GM18526 (cell line): ENCODE results near the gene PGS1.

Experiments used
- POLR2A ChIP-seq: IDR thresholded peaks from 3 replicates; pipeline ENCODE4 v1.6.1; 2011; ENCODE audit not compliant: insufficient read length; ENCODE audit errors: extremely low read depth

Gene PGS1

DNA sequence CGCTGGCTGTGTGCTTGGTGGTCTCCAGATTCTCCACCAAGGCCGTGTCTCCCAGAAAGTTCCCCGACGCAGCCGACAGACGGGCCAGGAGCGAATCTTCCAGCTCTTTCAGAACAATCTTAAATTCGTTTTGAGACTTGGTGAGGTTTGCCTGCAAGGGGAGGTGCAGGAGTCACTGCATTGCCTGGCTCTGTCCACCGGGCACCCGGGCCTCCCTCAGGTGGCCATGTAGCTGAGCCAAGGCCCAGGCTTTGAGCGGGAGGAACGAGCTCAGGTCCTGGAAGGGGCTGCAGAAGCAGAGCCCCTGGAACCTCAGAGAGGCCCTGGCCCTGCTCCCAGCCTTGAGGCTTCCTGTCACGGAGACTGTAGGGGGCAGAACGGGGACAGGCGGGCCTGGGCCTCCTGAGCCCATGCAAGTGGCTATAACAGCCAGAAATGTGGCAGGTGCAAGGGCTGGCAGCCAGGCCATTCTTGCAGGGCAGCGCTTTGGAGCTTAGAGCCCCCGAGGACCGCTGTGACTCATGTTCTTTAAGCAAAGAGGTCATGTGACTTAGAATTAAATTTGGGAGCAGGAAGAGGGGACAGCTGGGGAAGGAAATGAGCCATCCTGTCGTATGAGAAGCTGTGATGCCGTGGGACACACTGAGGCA, 72.4 kb downstream of the PGS1 start:
- no peak for TF ChIP-seq POLR2A

DNA sequence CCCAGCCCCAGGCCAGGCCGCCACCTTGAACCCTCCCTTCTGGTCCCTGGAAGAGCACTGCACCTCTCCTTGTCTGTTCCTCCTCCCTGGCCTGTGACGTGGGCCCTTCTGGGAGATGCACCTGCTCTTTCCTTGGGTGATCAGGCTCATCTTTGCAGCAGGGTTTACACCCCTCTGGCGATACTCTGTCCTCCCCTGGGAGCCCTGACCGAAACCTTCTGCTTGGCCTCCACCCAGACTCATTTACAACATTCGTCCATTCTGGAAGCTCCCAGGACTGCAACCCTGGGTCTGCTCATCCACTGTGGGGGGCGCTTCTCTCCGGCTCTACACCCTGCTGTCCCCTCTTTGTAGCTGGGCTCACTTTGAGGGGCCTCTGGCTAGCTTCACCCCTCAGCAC, 73.3 kb downstream of the PGS1 start:
- no peak for TF ChIP-seq POLR2A

DNA sequence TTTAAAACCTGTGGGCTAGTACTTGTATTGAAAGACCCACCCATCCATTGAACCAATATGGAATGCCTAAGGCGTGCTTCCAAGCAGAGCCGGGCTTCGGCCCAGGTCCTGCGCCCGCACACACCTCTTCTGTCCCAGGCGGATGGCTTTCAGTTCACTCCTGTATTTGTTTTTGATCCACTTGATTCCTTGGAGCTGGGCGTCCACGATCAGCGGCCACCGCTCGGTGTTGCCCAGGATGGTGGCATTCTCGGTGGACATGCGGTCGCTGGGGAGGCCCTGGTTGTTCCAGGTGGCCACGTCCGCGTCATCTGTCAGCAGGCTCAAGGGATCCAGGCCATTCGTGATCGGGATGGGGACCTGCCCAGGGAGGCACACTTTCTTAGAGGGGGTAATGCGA, 75.9 kb downstream of the PGS1 start:
- no peak for TF ChIP-seq POLR2A

DNA sequence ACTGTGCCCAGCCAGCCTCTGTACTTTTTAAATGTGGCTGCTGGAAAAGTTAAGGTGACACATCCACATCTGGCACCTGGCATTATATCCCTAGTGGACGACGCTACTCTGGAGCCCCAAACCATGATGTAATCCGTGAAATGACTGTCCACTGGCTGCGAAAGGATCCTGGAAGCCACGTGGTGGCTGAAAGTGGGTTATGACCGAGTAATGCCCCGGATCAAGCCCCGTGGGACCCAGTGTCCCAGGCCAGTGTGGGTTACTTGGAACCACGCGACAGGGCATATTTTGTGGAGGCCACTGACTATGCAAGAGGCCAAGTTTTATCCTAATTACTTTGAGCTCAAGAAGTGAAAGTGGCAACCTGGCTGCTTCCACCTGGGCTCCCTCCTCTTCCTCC, 79.6 kb downstream of the PGS1 start:
- TF ChIP-seq POLR2A: no peak

DNA sequence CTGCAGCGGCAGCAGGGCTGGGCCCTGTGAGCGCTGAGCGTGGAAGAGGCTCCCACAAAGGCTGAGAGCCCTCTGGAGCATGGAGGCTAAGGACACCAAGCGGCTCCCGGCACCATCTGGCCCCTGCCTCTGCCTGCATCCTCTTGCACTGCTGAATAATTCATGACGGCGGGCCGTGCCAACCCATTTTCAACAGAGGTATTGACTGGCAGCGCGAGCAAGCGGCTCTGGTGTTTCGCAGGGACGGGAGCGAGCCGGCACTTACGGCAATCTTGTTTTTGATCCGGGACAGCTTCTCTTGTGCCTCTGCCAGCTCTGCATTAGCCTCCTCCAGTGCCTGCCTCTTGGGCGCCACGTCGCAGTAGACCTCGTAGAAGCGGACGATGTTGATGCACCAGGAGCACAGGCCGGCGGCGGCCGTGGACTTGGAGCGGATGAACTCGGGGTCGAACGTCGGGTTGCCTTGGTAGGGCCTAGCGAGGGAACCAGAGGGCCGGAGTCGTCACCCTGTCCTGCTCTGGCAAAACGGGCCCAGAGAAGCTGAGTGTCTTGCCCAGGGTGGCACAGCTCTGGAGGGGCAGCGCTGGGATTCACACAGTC, 80.4 kb downstream of the PGS1 start:
- no peak for TF ChIP-seq POLR2A

DNA sequence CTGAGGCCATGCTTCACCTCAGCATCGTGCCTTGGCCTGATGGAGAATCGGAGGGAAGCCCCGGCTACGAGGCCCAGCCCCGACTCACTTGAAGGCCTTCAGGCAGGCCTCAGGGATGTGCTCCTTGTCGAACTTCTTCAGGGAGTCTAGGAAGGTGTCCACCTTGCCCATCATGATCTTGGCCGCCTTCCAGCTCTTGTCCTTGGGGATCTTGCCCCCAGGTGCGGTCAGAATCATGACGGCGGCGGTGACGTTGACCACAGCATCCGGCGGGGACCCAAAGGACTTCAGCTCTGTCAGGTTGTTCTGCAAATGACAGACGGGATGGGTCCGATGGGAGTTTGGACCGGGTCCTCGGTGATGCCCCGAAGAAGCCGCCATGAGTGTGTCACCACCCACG, 81.2 kb downstream of the PGS1 start:
- TF ChIP-seq POLR2A: no peak

DNA sequence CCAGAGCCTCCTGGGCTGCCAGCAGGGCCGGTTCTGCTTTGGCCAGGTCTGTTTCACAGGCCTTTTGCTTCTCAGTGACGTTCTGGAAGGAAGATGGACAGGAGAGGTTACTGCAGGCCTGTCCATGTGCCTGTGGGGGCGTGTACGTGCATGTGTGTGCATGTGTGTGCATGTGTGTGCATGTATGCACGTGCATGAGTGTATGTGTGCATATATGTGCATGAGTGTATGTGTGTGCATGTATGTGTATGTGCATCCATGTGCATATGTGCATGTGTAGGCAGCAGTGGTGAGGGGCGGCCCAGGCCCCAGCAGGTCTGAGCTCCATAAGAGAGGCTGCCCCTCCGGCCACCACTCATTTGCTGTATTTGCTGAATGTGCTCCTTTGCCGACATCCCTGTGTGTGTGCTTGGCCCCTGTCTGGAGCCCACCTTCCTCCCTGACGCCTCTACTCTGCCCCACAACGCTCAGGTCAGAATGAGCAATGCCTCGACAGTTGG, 81.8 kb downstream of the PGS1 start:
- TF ChIP-seq POLR2A: no peak

DNA sequence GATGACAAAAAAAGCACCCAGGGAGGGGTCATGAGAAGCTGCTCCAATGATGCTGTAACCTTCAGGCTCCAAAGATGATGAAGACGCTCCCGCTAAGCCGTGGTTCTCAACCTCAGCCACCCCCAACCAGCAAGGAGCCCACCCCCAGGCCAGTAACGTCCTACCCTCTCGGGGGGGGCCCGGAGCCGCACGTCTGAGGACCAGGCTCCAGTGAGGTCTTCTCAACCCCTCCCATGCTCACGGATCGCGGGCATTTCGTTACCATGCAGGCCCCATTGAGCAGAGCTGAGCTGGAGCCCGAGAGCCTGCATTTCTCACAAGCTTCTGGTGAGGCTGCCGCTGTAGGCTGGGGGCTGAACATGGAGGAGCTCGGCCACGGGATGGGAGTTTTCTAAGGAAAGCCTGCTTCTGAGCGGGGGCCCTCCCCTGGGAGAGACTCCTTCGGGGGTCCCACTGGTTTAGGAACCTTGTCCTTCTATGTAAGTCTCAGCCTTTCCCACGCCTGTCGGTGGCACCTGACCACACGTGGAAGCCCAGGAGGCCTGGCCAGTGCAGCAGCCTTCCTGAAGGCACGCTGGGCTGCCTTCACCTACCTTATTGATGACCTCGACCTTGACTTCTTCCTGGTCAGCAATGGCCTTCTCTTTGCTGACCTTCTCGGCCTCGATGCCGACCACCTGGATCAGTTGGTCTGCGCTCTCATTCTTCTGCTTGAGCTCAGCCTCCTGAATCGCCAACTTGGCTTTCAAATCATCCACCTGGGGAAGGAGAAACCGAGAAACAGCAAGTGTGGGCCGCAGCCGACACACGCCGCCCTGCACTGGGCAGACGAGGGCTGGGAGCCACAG, 82.7 kb downstream of the PGS1 start:
- no peak for TF ChIP-seq POLR2A

DNA sequence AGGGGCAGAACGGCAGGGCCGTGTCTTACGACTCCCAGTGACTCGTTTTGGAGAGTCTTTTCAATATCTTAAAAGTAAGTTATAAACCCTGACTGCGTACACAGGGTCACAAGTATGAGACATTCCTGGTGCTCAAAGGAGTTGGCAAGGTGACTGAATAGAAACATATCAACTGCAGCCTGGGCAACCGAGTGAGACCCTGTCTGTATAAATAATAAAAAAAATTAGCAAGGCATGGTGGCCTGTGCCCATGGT, 83.3 kb downstream of the PGS1 start:
- TF ChIP-seq POLR2A: no peak

DNA sequence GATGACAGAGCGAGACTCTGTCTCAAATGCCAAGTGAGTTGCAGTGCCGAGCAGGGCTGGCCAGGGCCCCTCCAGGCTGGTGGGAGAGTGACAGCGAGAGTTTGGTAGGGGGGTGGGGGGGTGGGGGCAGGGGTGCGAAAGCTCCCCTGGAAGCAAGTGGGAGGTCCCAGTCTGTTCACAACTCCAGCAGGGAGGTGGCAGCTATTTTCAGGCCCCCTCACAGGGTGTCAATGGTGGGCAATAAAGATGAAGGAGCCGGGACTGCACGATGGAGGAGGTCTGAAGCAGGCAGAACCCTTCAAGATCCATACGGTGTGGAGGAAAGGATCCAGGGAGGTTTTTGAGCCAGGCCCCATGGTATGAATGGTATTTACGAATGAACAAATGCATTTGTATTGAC, 83.7 kb downstream of the PGS1 start:
- TF ChIP-seq POLR2A: no peak

DNA sequence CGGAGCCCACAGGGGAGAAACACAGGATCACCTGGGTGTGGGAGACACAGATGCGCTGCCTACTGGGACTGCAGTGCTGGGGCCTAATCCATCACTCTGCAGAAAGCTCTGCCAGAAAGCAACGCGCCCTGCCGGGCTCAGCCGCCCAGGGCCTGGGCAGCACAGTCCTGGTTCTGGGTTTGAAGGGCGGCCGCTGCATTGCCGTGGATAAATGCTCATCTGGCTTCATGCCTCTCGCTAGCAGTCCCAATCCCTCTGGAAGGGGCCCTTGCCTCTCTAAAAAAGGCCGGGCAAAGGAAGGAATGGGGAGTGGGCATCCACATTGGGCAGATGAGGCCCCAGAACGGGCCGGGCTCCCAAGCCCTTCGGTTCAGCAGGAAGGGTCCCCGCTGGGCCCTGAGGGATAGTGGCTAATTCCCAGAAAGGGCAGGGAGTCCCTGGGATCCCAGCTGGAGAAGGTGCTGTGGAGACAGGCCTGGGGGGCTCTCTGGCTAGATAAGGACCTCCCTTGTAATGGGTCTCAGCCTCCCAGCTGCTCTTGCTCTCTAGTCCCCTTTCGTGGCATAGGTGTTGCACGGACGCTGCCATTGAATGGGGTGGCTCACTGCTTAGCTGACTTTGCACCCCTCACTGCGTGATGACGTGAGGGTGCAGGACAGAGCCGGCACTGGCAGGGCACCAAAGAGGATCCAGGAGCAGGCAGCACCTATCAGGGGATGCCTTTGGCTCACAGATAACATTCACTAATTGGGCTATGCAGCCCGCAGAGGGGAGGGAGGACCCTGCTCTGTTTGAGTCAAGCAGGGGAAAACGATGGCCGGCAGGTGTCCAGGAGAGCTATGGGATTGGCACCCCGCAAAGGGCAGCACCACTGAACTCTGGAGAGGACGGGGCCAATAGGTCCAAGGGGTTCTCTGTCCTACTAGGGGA, 88.6 kb downstream of the PGS1 start:
- TF ChIP-seq POLR2A: no peak

DNA sequence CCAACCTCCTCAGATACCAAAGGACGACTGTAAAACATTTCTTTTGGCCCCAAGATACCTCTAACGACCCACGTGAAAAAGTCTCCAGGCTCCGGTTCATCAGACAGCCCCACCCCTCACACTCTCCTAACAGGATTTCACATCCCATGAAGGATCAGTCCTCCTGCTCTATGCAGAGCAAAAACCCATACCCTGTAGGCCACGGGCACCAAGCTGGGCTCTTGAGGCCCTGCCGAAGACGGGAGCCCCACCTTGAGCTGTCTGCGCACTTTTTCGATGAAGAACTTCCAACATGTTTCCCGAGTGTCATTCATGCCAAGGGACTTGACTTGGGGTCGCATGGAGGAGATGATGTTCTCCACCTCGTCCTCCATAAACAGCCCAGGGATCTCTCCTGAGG, 89.9 kb downstream of the PGS1 start:
- TF ChIP-seq POLR2A: no peak

DNA sequence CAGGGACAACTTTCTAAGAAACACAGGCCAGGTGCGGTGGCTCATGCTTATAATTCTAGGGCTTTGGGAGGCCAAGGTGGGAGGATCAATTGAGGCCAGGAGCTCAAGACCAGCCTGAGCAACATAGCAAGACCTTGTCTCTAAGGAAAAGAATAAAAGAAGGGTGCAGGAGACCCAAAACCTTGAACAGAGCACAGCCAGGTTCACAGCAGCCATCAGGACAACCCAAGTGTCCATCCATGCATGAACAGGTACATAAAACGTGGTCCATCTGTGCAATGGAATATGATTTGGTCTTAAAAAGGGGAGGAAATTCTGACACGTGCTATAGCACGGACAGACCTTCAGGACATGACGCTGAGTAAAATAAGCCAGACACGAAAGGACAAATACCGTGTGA, 91.0 kb downstream of the PGS1 start:
- TF ChIP-seq POLR2A: no peak

DNA sequence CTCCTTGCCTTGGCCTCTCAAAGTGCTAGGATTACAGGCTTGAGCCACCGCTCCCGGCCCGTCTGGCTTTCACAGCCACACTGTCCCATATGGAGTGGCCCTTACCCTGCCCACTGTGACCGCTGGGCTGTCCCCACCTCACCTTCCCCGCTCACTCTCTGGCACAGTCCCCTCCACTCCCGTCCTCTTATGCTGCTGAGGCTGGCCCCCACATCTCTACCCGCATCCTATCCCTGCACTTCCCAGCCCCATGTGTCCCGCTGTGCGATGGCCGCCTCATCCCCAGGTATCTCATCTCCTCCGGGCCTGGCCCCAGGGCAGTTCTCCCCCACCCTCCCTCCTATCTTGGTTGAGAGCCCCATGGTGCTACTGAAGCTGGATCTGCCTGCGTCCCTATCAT, 93.2 kb downstream of the PGS1 start:
- no peak for TF ChIP-seq POLR2A
